ENCODE results near the gene SH3PXD2A.
"Not testable (repeated sequence)": the region's sequence is repeated elsewhere in the genome, so short reads cannot be mapped to it uniquely, and the experiment has no call there.

Gene SH3PXD2A

GRCh38 chr10:103636492-103636891 lies 218.9 kb downstream of the SH3PXD2A start:
- DNase-seq, result no peak

GRCh38 chr10:103635580-103635979 lies 219.8 kb downstream of the SH3PXD2A start:
- no peak for DNase-seq

- DNase-seq, result no peak
Measured at GRCh38 chr10:103633846-103634245, 221.5 kb downstream of the SH3PXD2A start.

GRCh38 chr10:103632871-103633270 lies 222.5 kb downstream of the SH3PXD2A start:
- not testable (repeated sequence) for DNase-seq

- no peak for DNase-seq
Measured at GRCh38 chr10:103632247-103632642, 223.1 kb downstream of the SH3PXD2A start.

- no peak for DNase-seq
Measured at GRCh38 chr10:103630156-103630555, 225.2 kb downstream of the SH3PXD2A start.

- no peak for DNase-seq
Measured at GRCh38 chr10:103629581-103629980, 225.8 kb downstream of the SH3PXD2A start.

GRCh38 chr10:103627893-103628292 lies 227.5 kb downstream of the SH3PXD2A start:
- DNase-seq, result no peak

GRCh38 chr10:103627111-103627892 lies 228.1 kb downstream of the SH3PXD2A start:
- no peak for DNase-seq

- DNase-seq, result peak; percentile 45
Measured at GRCh38 chr10:103626178-103626577, 229.2 kb downstream of the SH3PXD2A start.

GRCh38 chr10:103622935-103623574 lies 232.3 kb downstream of the SH3PXD2A start:
- DNase-seq, result no peak

GRCh38 chr10:103622286-103622685 lies 233.1 kb downstream of the SH3PXD2A start:
- no peak for DNase-seq

- no peak for DNase-seq
Measured at GRCh38 chr10:103621783-103622125, 233.6 kb downstream of the SH3PXD2A start.

- DNase-seq, result no peak
Measured at GRCh38 chr10:103620891-103621782, 234.2 kb downstream of the SH3PXD2A start.

GRCh38 chr10:103620352-103620740 lies 235.0 kb downstream of the SH3PXD2A start:
- DNase-seq, result no peak

- no peak for DNase-seq
Measured at GRCh38 chr10:103619424-103620351, 235.7 kb downstream of the SH3PXD2A start.

GRCh38 chr10:103618575-103619423 lies 236.6 kb downstream of the SH3PXD2A start:
- peak; percentile 57 for DNase-seq

- no peak for DNase-seq
Measured at GRCh38 chr10:103617602-103618385, 237.6 kb downstream of the SH3PXD2A start.

- DNase-seq, result no peak
Measured at GRCh38 chr10:103616705-103617601, 238.4 kb downstream of the SH3PXD2A start.
